22Rv1 (cell line): ENCODE data around the gene CNPY3.

Experiments
- ZFX ChIP-seq: fragments of 450-650 bp; IDR thresholded peaks from 2 replicates; pipeline ENCODE4 v1.6.1; 2017; ENCODE audit warnings: antibody characterized with exemption, borderline replicate concordance
- TF ChIP-seq, protein P1 (sequence below): fragments of 450-650 bp; IDR thresholded peaks from 2 replicates; pipeline ENCODE4 v1.5.1; 2017; ENCODE audit warnings: mild to moderate bottlenecking

DNA sequence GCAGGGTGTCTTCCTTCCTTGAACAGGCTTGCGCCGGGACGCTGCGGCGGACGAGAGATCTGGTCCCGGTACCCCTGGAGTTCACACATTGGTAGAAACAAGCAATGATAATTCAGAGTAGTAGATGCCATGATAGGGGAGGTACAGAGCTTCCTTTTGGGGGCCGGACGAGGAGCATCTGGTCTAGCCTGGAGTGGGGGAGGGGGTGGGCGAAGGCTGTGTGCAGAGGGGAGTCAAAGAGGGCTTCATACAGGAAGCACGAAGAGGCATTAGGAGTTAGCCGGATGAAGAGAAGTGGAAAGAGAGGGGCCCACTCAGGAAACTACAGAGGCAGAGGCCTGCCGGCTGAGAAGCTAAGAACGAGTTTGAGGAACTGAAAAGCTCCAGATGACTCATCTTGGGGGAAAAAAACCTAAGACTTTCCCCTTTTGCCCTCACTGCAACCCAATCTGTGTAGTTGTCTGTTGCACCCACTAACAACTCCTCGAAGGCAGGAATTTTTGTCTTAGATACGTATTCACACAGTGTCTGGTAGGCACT is 611 bp downstream of the CNPY3 start:
- TF ChIP-seq ZFX: no peak
- TF ChIP-seq, protein P1, sequence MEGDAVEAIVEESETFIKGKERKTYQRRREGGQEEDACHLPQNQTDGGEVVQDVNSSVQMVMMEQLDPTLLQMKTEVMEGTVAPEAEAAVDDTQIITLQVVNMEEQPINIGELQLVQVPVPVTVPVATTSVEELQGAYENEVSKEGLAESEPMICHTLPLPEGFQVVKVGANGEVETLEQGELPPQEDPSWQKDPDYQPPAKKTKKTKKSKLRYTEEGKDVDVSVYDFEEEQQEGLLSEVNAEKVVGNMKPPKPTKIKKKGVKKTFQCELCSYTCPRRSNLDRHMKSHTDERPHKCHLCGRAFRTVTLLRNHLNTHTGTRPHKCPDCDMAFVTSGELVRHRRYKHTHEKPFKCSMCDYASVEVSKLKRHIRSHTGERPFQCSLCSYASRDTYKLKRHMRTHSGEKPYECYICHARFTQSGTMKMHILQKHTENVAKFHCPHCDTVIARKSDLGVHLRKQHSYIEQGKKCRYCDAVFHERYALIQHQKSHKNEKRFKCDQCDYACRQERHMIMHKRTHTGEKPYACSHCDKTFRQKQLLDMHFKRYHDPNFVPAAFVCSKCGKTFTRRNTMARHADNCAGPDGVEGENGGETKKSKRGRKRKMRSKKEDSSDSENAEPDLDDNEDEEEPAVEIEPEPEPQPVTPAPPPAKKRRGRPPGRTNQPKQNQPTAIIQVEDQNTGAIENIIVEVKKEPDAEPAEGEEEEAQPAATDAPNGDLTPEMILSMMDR: no peak
